HG02610 (cell line): ENCODE results near the gene NDUFC1.
"Not testable (repeated sequence)": the region's sequence is repeated elsewhere in the genome, so short reads cannot be mapped to it uniquely, and the experiment has no call there.

ENCODE experiments used
- ATAC-seq: cut with Tn5 transposase; IDR thresholded peaks from one replicate; pipeline ENCODE4 v1.9.1; 2021; ENCODE audit warnings: mild to moderate bottlenecking, moderate library complexity; ENCODE audit not compliant: unreplicated experiment

Gene NDUFC1

GRCh38 chr4:139299536-139299935, 2.7 kb downstream of the NDUFC1 start:
- no peak for ATAC-seq

GRCh38 chr4:139297001-139297410, 5.3 kb downstream of the NDUFC1 start:
- peak; percentile 27 for ATAC-seq

- ATAC-seq, result no peak
These were observed 6.4 kb downstream of the NDUFC1 start for GRCh38 chr4:139295942-139296299.

GRCh38 chr4:139295206-139295941, 6.9 kb downstream of the NDUFC1 start:
- peak; percentile 87 for ATAC-seq

GRCh38 chr4:139286186-139286698, 16.0 kb downstream of the NDUFC1 start:
- ATAC-seq, result no peak

GRCh38 chr4:139282721-139283075, 19.6 kb downstream of the NDUFC1 start:
- ATAC-seq, result no peak

- no peak for ATAC-seq
These were observed 20.1 kb downstream of the NDUFC1 start for GRCh38 chr4:139282065-139282720.

- no peak for ATAC-seq
These were observed 22.3 kb downstream of the NDUFC1 start, which contains the start of gene MGARP for GRCh38 chr4:139279760-139280620. Gene MGARP, minus strand, starts transcription at chr4:139280225. Its CDS starts 67 bp downstream, at chr4:139280158.

- ATAC-seq, result no peak
These were observed 23.1 kb downstream of the NDUFC1 start for GRCh38 chr4:139278912-139279759.

- no peak for ATAC-seq
These were observed 23.8 kb downstream of the NDUFC1 start for GRCh38 chr4:139278485-139278884.

- ATAC-seq, result no peak
These were observed 27.0 kb downstream of the NDUFC1 start for GRCh38 chr4:139275281-139275735.

GRCh38 chr4:139274790-139275189, 27.5 kb downstream of the NDUFC1 start:
- ATAC-seq, result no peak

GRCh38 chr4:139273835-139274234, 28.4 kb downstream of the NDUFC1 start:
- no peak for ATAC-seq

- ATAC-seq, result no peak
These were observed 35.0 kb downstream of the NDUFC1 start for GRCh38 chr4:139267301-139267700.

GRCh38 chr4:139266583-139267257, 35.6 kb downstream of the NDUFC1 start:
- ATAC-seq, result peak; percentile 96

GRCh38 chr4:139266208-139266582, 36.1 kb downstream of the NDUFC1 start:
- ATAC-seq, result no peak

GRCh38 chr4:139265654-139266053, 36.6 kb downstream of the NDUFC1 start:
- no peak for ATAC-seq

GRCh38 chr4:139256349-139256748, 45.9 kb downstream of the NDUFC1 start:
- no peak for ATAC-seq

- ATAC-seq, result not testable (repeated sequence)
These were observed 46.7 kb downstream of the NDUFC1 start for GRCh38 chr4:139255581-139255980.

GRCh38 chr4:139253713-139254112, 48.6 kb downstream of the NDUFC1 start:
- no peak for ATAC-seq
